Astrocyte of the hippocampus (primary cell): ENCODE measurements around the gene MAP3K4.

ENCODE experiments used
- DNase-seq: peaks from one replicate; pipeline ENCODE4 v3.0.0; 2011; ENCODE audit warnings: low read depth, low spot score

MAP3K4 gene

DNA sequence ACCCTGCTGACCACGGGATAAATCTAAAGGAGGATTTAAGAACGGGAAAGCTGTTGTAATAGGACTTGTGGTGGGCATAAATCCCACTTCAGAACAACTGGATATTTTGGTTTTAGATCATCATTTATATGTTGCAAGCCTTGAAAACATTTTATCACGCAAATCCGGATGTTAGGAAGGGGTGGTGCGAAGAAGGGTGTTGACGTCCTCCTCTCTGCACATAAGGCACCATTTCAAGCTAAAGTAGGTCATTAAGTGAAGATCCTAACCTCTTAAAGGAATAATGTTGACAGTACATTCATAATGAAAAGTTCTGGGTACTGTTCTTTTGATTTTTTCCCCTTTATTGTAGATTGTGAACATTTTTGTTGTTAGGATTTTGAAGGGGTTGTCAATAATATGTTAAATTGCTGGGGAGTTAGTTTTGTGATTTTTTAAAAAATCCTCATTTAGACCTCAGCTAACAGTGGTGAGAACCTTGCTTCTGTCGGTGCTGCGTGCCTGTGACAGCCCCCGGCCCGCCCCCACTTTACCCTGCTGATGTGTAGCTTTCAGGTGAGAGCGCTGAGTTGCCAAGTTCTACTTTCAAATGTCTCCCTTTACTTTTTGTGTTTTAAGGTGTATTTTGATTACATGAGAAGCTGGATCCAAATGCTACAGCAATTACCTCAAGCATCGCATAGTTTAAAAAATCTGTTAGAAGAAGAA lies 88.8 kb downstream of the MAP3K4 start:
- no peak for DNase-seq

DNA sequence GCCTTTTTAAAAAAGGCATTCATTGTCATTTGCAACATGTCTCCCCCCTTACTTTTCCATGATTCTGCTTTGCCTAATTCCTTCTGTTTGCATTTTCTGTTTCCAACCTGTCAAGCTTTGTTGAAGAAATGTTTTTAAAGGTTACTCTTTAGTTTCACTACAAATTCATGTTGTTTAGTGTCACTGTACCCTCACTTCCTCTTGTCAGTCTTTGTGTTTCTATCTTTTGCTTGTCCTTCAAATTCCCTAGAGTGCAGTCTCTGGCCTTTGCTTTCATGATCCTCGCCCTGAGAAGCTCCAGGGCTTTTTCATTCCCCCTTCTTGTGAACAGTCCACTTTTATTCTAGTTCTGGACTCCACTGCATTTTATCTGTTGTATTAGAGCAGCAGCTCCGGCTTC lies 90.6 kb downstream of the MAP3K4 start:
- DNase-seq, result no peak

DNA sequence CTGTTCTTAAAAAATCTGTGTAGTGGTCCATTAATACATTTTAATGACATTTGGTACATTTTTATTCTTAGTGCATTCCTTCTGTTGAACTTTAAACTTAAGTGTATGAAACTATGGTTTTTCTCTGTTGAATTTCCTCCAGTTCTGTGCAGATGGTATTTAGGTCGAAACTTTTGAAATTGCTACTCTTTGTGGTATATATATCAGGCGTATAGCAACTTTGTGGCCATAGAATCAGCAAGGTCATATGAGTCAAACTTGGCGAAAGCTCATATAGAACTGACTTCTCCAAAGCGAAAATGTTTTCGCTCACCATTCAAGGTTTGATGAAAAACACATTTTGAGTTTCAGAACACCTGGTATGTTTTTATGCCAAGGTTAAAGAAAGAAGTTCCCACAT lies 93.7 kb downstream of the MAP3K4 start:
- DNase-seq, result no peak

DNA sequence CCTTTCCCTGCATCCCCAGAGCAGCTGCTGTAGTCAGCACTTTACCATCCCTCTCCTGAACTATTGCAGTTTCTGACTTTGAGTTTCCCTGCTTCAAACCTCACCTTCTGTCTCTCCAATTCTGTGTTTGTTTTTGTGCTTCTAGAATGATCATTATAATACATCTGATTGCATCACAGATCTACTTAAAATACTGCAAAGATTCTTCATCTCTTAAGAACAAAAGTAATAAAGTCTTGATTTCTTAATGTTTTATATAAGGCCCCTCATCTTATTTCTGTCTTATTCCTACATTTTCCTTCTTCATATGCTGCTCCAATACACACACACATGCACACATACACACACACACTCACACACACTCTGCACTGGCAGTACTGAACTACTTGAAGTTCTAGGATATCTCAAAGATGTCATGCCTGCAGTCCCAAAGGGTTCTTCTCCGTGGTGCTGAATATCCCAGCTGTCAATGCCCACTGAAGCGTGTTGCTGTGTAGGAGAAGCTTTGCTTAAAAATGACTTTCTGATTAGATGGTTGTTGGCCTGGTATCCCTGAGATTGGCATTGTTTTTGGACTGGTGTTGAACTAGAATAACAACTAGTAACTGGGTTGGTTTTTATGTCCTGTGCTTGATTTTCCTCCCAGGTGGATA lies 97.2 kb downstream of the MAP3K4 start:
- DNase-seq, result peak; percentile 49

DNA sequence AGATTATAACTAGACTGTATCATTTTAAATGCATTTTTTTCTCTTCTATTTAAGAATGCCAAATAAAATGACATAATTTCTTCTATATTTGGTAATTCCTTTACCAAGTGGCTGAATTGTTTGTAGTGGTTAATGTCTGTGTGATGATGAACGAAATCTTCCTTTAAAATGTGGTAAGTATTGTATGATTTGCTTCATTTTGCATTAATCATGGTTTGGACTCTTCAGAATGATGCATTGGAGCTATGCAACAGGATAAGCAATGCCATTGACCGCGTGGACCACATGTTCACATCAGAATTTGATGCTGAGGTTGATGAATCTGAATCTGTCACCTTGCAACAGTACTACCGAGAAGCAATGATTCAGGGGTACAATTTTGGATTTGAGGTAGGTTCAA lies 99.6 kb downstream of the MAP3K4 start:
- DNase-seq, result no peak

DNA sequence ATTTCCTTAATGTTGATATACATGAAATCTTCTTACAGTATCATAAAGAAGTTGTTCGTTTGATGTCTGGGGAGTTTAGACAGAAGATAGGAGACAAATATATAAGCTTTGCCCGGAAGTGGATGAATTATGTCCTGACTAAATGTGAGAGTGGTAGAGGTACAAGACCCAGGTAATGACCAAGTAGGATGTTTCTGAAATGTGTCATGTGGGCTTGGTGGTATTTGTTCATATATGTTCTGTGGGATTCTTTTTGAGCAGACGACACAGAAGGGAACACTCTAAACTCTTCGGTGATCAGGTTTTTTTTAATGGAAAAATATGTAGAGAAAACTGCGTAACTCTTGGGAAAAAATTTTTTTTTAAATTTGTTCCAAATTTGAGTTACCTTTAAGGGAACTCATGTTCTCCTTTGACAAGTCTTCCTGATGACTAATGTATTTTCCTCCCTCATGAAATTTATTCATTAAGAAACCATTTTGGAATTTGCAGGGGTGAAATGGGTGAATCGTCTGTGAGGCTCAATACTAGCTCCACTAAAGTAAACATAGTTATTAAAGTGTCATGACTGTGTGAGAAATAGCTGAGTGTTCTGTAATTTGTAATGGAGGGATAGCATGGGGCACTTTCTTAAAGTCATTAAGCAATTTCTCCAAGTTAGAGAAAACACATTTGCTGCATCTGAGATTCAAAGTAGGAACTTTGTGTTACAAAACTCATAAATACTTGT lies 100.6 kb downstream of the MAP3K4 start:
- DNase-seq, result peak; percentile 18

DNA sequence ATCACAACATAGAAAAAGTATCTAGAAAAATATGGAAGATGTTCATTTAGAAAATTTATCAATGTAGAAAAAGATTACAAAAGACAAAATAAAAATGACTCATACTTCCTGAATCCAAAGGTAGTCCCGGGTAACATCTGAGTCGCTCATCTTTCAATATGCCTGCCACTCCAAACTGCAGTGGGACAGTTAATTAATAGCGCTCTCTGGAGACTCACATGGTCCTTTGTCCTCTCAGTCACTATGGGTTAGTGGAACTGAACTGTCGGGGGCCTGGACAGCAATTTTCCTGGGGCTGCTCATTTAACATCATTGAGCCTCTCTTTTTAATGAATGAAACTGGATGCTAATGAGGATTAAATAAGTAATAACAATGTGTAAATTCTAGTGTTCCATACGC lies 103.4 kb downstream of the MAP3K4 start:
- no peak for DNase-seq

DNA sequence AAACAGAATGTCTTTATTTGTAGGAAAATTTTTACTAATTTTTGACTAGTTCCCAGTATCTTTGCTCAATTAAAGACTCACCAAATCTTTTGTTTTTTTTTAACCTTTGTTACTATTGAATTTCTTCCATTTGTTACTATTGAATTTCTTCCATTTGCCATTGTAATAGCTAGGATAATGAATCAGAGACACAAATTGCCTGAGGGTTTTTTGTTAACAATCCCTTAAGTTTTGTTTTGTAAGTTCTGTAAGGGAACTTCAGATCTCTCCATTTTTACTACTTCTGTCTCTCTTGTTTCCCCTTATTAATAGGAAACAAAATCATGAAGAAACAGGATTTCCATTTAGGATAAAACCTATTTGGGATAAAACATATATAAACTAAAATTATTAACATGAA lies 104.3 kb downstream of the MAP3K4 start:
- no peak for DNase-seq

DNA sequence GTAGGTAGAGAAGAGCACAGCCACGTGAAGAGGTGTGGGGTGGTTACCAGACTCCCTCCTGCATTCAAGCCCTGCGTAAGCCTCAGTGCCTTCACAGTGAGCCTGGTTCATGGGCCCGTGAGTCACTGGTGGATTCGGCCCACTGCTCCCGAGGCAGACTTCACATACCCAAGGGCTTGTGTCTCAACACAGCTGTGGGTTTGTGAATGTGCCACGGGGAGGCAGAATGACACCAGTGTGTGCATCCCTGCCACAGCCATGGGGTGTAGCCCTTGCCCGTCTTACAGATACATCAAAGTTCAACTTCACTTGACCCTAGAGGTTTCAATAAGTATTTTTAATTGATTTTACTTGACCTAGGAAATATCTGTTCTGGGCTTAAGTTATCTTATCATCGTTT lies 108.5 kb downstream of the MAP3K4 start:
- DNase-seq, result peak; percentile 22

DNA sequence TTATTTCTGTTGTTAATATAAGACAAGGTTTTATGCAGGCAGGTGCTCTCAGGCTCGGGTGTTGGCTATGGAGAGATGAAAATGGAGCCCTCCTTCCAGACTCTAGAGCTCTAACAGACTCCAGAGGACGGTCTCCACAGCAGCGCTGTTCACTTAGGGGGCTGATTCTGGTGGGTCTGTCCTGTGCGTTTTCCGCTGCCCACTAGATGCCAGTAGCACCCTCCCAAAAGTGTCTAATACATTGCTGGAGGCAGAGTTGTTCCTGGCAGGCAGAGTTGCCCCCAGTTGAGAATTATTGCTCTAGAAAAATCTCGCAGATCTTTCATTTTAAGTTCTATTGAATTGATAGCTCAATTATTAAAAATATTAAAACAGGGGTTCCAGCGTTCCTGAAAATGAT lies 109.9 kb downstream of the MAP3K4 start:
- DNase-seq, result peak; percentile 25

DNA sequence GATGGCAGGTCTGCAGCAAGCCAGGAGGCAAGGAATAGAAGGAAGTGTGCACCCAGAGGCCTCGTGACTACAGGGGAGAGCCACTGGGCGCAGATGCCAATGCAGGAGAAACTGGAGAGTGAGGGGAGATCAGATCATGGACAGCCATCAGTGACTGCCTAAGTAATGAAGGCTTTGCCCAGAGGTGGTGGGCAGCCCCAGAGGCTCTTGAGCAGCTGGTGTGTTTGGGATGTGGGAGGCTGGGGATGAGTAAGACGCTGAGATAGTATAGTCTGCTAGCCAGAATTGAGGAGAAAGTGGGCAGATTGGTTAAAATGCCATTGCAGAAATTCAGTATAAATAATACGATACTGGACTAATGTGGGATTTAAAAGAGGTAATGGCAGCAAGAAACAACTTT lies 111.9 kb downstream of the MAP3K4 start:
- DNase-seq, result no peak

DNA sequence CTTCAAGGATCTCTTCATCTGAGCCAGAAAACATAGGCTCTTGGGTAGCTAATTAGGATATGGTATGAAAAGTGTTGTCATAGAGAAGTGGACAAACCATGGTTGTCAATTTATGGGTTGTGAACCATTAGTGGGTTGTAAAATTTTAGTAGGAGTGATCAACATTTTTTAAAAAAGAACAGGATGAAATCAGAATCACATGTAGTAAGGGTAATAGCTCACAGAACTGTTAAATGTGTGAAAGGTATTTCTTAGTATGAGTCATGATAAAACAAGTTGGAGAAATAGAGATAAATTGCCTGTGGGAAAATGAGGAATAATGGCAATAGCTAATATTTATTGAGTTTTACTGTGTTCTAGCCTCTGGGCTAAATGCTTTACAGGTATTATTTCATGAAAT lies 113.4 kb downstream of the MAP3K4 start:
- DNase-seq, result peak; percentile 19

DNA sequence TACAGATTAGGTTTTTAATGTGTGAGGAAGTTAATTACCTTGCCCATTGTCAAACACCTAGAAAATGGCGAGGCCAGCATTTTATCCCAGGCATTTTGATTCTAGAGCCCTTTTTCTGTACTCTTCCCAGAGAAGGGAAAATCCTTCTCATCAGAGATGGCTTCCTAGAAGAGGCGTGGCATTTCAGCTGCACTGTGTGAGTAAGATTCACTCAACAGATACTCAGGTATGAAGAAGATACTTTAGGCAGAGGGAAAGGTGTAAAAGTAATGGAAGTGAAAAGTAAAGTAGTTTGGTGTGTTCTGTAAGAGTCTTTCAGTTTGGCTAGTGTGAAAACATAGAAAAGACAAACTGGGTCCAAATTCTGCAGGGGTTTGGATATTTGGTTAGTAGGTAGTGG lies 113.8 kb downstream of the MAP3K4 start:
- no peak for DNase-seq

DNA sequence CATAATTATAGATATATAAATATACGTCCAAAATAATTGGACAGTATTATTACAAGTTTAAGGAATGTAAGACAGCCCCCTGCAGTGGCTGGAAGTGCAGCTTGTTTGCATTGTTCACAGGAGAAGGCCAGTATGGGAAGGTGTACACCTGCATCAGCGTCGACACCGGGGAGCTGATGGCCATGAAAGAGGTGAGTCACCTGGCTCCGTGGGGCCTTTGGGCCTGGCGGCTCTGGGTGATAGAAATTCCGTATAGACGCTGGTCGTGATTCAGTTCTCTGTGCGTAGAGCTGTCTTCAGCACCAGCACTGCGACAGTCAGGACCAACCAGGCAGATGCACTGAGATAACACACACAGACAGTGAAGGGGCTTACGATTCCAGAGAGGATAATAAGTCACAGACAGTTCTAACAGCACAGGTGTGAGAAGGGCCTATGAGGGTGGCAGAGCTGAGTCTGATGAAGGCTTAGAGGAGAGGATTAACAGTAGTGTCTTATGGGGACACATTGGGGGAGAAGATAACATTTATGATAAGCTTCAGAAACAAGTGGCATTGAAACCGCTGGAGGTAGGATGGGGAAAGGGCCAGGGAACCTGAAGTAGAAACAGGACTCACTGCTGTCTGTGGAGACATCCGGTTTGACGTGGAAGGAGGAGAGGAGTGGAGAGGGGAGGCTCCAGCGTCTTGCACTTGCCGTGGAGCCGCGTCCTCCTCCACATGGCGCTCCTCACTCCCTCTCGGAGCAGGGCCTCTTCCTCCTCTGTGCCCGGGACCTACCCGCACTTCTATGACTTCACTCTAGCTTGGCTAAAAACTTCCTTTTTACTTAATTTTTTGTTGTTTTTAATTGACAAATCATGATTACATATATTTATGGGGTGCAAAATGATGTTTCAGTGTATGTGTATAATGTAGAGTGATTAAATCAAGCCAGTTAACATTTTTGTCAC lies 116.5 kb downstream of the MAP3K4 start:
- no peak for DNase-seq

DNA sequence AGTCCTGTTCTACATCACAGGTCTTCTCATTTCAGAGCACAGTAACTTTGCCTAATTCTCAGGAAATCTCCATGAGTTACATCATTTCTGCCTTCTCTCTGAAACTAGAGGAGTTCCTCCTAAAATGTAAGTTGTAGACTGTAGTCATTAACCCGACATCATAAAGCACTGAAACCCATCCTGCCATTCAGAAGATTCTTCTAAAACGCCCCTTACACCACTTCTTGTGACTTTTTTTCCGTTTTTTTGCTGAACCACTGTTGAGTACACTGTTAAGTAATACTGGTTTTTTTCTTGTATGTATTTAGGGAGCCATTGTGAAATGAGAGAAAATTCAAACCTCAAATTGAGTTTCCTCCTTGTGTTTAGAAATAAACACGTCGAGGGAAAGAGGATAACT lies 117.3 kb downstream of the MAP3K4 start:
- no peak for DNase-seq

DNA sequence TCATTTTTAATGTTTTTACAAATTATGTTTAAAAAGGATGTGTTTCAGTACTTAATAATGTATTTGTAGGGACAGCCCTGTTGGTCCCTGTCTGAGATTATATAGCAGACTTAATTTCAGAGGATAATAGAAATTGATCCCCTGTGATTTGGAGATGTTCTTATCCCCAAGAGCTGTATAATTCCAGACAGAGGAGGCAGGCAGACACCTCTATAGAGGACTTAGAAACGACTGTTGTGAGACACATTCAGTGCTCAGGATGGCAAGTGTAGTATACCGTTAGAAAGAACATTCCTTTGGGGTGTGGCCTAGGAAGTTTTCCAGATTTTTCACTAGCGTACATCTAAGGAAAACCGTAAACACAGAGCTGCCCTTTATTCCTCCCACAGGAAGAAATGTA lies 117.8 kb downstream of the MAP3K4 start:
- no peak for DNase-seq

DNA sequence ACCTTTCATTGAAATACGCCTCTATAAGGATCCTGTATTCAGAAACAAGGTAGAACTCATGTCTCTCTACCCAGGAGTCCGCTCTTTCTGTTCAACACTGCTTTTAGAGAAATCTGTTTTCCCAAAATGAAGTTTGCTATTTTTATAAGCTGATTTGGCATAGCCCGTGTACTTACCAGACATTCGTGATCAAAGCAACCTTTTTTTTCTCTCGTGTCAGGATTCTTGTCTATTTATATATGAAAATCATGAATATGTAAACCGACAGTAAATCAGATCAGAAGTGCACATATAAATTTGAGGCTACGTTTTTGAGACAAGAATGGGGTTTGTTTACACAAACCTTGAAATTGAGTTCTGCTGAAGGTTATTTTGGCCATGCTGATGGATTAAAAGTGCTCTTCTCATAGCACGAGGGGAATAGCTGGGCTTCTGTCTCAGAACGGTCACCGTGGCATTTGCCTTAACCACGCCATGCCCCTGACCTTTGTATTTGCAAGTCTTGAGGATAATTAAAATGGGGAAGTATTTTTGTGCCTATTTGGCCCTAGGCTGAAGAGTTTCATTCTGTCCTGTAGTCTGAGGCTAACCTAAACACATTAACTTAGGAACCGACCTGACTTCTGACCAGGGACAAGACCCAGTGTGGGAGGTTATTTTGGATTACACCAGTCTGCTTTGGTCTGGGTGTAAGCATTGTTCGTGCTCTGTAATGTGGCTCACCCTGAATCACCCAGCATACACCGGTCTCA lies 118.6 kb downstream of the MAP3K4 start:
- DNase-seq, result no peak

DNA sequence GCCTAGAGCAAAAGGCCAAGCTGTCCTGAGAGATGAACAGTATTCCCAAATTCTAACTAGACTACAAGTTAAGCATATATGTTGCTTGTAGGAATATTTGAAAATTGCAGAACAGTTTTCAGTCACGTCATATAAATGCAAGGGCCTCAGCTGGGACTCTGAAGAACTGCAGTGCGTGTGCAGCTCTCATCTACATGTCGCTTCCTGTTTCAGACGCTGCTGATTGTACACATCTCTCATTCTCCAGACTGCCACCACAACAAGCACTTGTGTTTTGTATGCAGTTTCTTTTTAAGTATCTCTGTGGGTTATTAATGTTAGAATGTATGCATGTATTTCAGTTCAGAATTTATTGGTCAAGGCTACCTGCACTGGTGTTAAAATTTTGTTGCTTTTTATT lies 119.7 kb downstream of the MAP3K4 start:
- no peak for DNase-seq

DNA sequence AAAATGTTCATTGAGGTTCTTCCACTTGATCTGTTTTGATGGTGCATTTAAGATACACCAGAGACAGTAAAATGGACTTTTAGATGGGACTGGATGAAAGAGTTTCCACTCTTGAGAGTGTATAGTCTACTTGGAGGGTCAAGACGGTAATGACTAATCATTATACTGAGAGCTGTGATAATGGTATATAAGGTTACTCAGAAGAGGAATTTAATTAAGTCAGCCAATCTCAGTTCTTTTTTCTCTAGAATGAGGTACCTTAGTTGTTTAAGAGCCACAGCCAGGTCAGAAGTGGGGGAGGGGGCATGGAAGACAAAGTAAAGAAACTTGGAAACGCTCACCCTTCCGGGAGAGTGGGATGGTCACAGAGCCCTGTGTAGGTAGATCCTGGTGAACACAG lies 123.9 kb downstream of the MAP3K4 start:
- no peak for DNase-seq

DNA sequence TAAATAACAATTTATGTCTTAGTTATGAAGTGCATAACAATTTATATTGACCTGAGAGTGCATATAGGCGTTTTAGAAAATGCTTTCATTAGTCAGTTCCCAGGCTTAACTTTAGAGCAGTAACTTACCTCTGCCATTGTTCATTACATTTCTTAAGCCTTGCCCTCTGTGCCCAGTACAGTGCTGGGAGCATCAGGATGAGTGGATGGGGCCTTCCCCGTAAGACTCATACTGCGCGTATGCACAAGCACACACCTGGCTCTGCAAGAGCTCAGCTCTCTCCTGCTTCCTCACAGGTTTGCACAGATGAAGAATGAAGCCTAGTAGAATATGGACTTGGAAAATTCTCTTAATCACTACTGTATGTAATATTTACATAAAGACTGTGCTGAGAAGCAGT lies 125.0 kb downstream of the MAP3K4 start:
- DNase-seq, result no peak

DNA sequence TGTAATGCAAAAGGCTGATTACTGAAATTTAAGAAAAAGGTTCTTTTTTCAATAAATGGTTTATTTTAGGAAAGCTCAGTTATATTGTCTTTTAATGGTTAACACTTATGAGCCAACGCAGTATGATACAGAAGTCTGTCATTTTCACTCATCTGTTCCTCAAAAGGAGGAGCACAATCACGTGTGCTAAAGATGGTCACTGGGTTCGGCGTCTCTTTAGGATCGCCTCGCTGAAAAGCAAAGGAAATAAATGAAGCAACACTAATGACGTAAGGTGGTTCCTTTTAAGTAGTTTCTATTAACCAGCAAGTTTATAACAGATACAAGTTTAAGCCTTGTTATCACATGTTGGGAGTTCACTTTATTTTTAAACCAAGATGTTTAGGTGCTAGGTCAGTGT lies 125.7 kb downstream of the MAP3K4 start:
- DNase-seq, result no peak
